Left lobe of liver (tissue), 2 donors: ENCODE measurements around the gene COL11A2. TPM values are rescaled to one million over a fixed set of nuclear protein-coding genes. Genes with fewer than 3 reads are reported as not detected.
"Not testable (repeated sequence)": the region's sequence is repeated elsewhere in the genome, so short reads cannot be mapped to it uniquely, and the experiment has no call there.

Experiments used
- ATAC-seq: fragments of 200-7000 bp; cut with Tn5 transposase; one replicate; pipeline ENCODE4 v1.9.1; 2020; ENCODE audit warnings: mild to moderate bottlenecking, moderate library complexity
- DNase-seq: peaks from one replicate; pipeline ENCODE4 v3.0.0-alpha.2; 2020; ENCODE audit warnings: low spot score
- total RNA-seq: library from RNA; stranded (reverse); gene quantifications from one replicate; pipeline ENCODE4 v1.2.1, GENCODE V29; 2021
- donor health status: DM: no; HTN: no; CAD: no; lungs with moderate emphysema.
- donor health status: DM: no; HTN: yes; CAD: no.

The COL11A2 gene
- total RNA-seq, 1 donor from 2014 or later, result 0.55 TPM

- ATAC-seq (peak; percentile 17), DNase-seq (no peak)
Observed at GRCh38 chr6:33160728-33161344, 31.4 kb downstream of the COL11A2 start.

- DNase-seq (no peak), ATAC-seq (no peak)
Observed at GRCh38 chr6:33160096-33160495, 32.2 kb downstream of the COL11A2 start.

GRCh38 chr6:33156964-33157363, 35.3 kb downstream of the COL11A2 start:
- no peak for ATAC-seq
- DNase-seq, result no peak

GRCh38 chr6:33156561-33156960, 35.7 kb downstream of the COL11A2 start:
- no peak for DNase-seq
- no peak for ATAC-seq

- ATAC-seq, result no peak
Observed at GRCh38 chr6:33154349-33154748, 37.9 kb downstream of the COL11A2 start.

GRCh38 chr6:33151050-33151449, 41.2 kb downstream of the COL11A2 start:
- ATAC-seq, result no peak
- DNase-seq, result no peak

More at GRCh38 chr6:33154349-33154748, 37.9 kb downstream of the COL11A2 start:
- no peak for DNase-seq

GRCh38 chr6:33150560-33150959, 41.7 kb downstream of the COL11A2 start:
- not testable (repeated sequence) for ATAC-seq, DNase-seq

- DNase-seq (no peak), ATAC-seq (peak; percentile 84)
Observed at GRCh38 chr6:33147807-33148666, 44.2 kb downstream of the COL11A2 start.

- ATAC-seq (peak; percentile 48), DNase-seq (no peak)
Observed at GRCh38 chr6:33144373-33144772, 47.9 kb downstream of the COL11A2 start.

- DNase-seq (no peak), ATAC-seq (no peak)
Observed at GRCh38 chr6:33143113-33143770, 49.0 kb downstream of the COL11A2 start.

- DNase-seq (no peak), ATAC-seq (no peak)
Observed at GRCh38 chr6:33142501-33143070, 49.7 kb downstream of the COL11A2 start.

GRCh38 chr6:33140556-33140955, 51.7 kb downstream of the COL11A2 start:
- no peak for DNase-seq
- ATAC-seq, result no peak

GRCh38 chr6:33139596-33140206, 52.6 kb downstream of the COL11A2 start:
- ATAC-seq, result no peak

GRCh38 chr6:33136310-33136900, 55.9 kb downstream of the COL11A2 start:
- no peak for DNase-seq
- no peak for ATAC-seq

More at GRCh38 chr6:33139596-33140206, 52.6 kb downstream of the COL11A2 start:
- no peak for DNase-seq

GRCh38 chr6:33132081-33132524, 60.2 kb downstream of the COL11A2 start:
- no peak for DNase-seq

GRCh38 chr6:33128318-33128717, 63.9 kb downstream of the COL11A2 start:
- DNase-seq, result no peak
- ATAC-seq, result no peak

More at GRCh38 chr6:33132081-33132524, 60.2 kb downstream of the COL11A2 start:
- no peak for ATAC-seq

- DNase-seq, result peak; percentile 51
- ATAC-seq, result peak; percentile 80
Observed at GRCh38 chr6:33126101-33126714, 66.1 kb downstream of the COL11A2 start.

GRCh38 chr6:33124947-33125346, 67.3 kb downstream of the COL11A2 start:
- no peak for ATAC-seq
- no peak for DNase-seq

GRCh38 chr6:33124525-33124901, 67.8 kb downstream of the COL11A2 start:
- ATAC-seq, result no peak
- DNase-seq, result no peak
